K562 (cell line): ENCODE results near the gene EFNA2. TPM values are rescaled to one million over a fixed set of nuclear protein-coding genes. Genes with fewer than 3 reads are reported as not detected.

ENCODE experiments used
- ATAC-seq: fragments of 200-7000 bp; cut with Tn5 transposase; 3 replicates; pipeline ENCODE4 v1.9.1; 2020; ENCODE audit warnings: moderate library complexity
- BruUV-seq: library from RNA; stranded (reverse); fragments of 400-500 nt; replicated peaks from 2 replicates; lab custom pipeline; 2021; lab: Mats Ljungman, UMichigan
- CTCF ChIA-PET: fragments of 300-600 bp; formaldehyde crosslinking; extraction: SDS; loops from one replicate; lab custom pipeline; 2021; ENCODE audit warnings: low intra/inter-chr PET ratio; lab: Yijun Ruan, JAX
- POLR2A ChIA-PET: fragments of 300-600, 350-650 bp; sonication (Branson Sonifier 250); formaldehyde crosslinking; extraction: SDS; loops from one replicate; lab custom pipeline; 2021; ENCODE audit warnings: antibody characterized with exemption, inconsistent platforms; lab: Yijun Ruan, JAX
- DNase-seq, 4 experiments: peaks; one replicate each; pipeline versions ENCODE4 v3.0.0 to v3.0.0-alpha.2; 2011 to 2018; ENCODE audit warnings: low spot score in 3 of 4, mixed read lengths in 3 of 4; ENCODE audit errors: extremely low read depth in 1 of 4
- FAIRE-seq: peaks from 2 replicates; lab custom pipeline; 2011; peaks lifted over from hg19 to GRCh38; lab: Jason Lieb, UNC
- H2AFZ ChIP-seq: 2 replicates; pipeline ENCODE4 v1.6.0; 2011; ENCODE audit warnings: low read depth, low read length, control low read depth, inconsistent platforms
- H3K27ac ChIP-seq: fragments of 200-600 bp; 3 replicates; pipeline ENCODE4 v1.8.0; 2011; ENCODE audit warnings: low read depth, mild to moderate bottlenecking, control low read depth, inconsistent platforms, low read length, moderate library complexity, mixed read lengths; ENCODE audit errors: extremely low read depth
- H3K27me3 ChIP-seq, 2 experiments: fragments of 300-600 bp in 1 of 2; 2 replicates in 1 of 2; 3 replicates in 1 of 2; pipeline versions ENCODE4 v1.6.0 to v1.8.0; 2011; ENCODE audit warnings: inconsistent platforms in 2 of 2, low read length in 2 of 2, mild to moderate bottlenecking in 1 of 2, mixed read lengths in 1 of 2, moderate library complexity in 1 of 2; ENCODE audit not compliant: control insufficient read depth in 2 of 2, insufficient read depth in 2 of 2
- H3K36me3 ChIP-seq: fragments of 300-600 bp; 3 replicates; pipeline ENCODE4 v1.8.0; 2011; ENCODE audit warnings: mild to moderate bottlenecking, low read length, inconsistent platforms; ENCODE audit not compliant: control insufficient read depth, insufficient read depth
- H3K4me1 ChIP-seq, 2 experiments: fragments of 200-600 bp in 1 of 2; replicated peaks in 1 of 2; 2 replicates in 1 of 2; 3 replicates in 1 of 2; pipeline versions ENCODE4 v1.5.1 to v1.8.0; 2011; ENCODE audit warnings: inconsistent platforms in 2 of 2, low read length in 2 of 2, mild to moderate bottlenecking in 1 of 2, mixed read lengths in 1 of 2, moderate library complexity in 1 of 2; ENCODE audit not compliant: control insufficient read depth in 2 of 2, insufficient read depth in 2 of 2
- H3K4me2 ChIP-seq: 2 replicates; pipeline ENCODE4 v1.6.1; 2011; ENCODE audit warnings: low read length, control low read depth, inconsistent platforms, mixed read lengths; ENCODE audit not compliant: insufficient read depth
- H3K4me3 ChIP-seq: fragments of 200-600 bp; sonication (generic), shearing (Covaris generic); 2 replicates; pipeline ENCODE4 v1.5.1; 2016; ENCODE audit warnings: control low read depth, inconsistent platforms
- H3K79me2 ChIP-seq: fragments of 200-600 bp; 3 replicates; pipeline ENCODE4 v1.8.0; 2011; ENCODE audit warnings: low read length, inconsistent platforms; ENCODE audit not compliant: control insufficient read depth, insufficient read depth
- H3K9ac ChIP-seq, 2 experiments: 2 replicates each; pipeline versions ENCODE4 v1.6.0 to v1.6.1; 2011; ENCODE audit warnings: low read depth in 2 of 2, low read length in 2 of 2, control low read depth in 1 of 2, inconsistent platforms in 1 of 2, mild to moderate bottlenecking in 1 of 2, mixed read lengths in 1 of 2; ENCODE audit not compliant: insufficient read depth in 1 of 2
- H3K9me1 ChIP-seq: one replicate; pipeline ENCODE4 v1.6.0; 2011; ENCODE audit warnings: inconsistent platforms, mild to moderate bottlenecking, low read length, moderate library complexity; ENCODE audit not compliant: control insufficient read depth, insufficient read depth
- H3K9me3 ChIP-seq: replicated peaks from 2 replicates; pipeline ENCODE4 v1.5.1; 2011; ENCODE audit warnings: low read depth, low read length, inconsistent platforms; ENCODE audit not compliant: control insufficient read depth, insufficient read depth
- H4K20me1 ChIP-seq: replicated peaks from 2 replicates; pipeline ENCODE4 v1.6.1; 2011; ENCODE audit warnings: low read length, inconsistent platforms, mixed read lengths; ENCODE audit not compliant: control insufficient read depth, insufficient read depth
- CGGBP1 ChIP-seq: fragments of 250-450 bp; sonication (Bioruptor Pico); IDR thresholded peaks from 2 replicates; pipeline ENCODE4 v1.9.0; 2021; ENCODE audit warnings: mild to moderate bottlenecking
- HOMEZ ChIP-seq: fragments of 250-450 bp; sonication (Bioruptor Pico); IDR thresholded peaks from 2 replicates; pipeline ENCODE4 v1.4.0; 2020; ENCODE audit warnings: mild to moderate bottlenecking, moderate library complexity
- KAT8 ChIP-seq: fragments of 450-650 bp; IDR thresholded peaks from 2 replicates; pipeline ENCODE4 v1.6.1; 2016; ENCODE audit warnings: low read depth, mild to moderate bottlenecking
- KDM5B ChIP-seq: fragments of 200-600 bp; sonication (generic); IDR thresholded peaks from 2 replicates; pipeline ENCODE4 v1.6.1; 2012; ENCODE audit warnings: low read depth, mild to moderate bottlenecking, moderate library complexity, low read length, control low read depth, inconsistent platforms; ENCODE audit not compliant: insufficient replicate concordance
- LARP7 ChIP-seq: fragments of 450-650 bp; IDR thresholded peaks from 2 replicates; pipeline ENCODE4 v1.6.1; 2016
- POLR3G ChIP-seq: IDR thresholded peaks from 2 replicates; pipeline ENCODE4 v1.6.1; 2011; ENCODE audit not compliant: insufficient read length, insufficient replicate concordance; ENCODE audit errors: extremely low read depth
- PTBP1 ChIP-seq: fragments of 200-400 bp; formaldehyde crosslinking; IDR thresholded peaks from 2 replicates; pipeline ENCODE4 v1.6.1; 2017; ENCODE audit warnings: low read depth, low read length
- TCFL5 ChIP-seq: fragments of 250-450 bp; sonication (Bioruptor Pico); conservative IDR thresholded peaks from 2 replicates; pipeline ENCODE4 v1.6.1; 2021; ENCODE audit warnings: mild to moderate bottlenecking, moderate library complexity, matching md5 sums
- THRA ChIP-seq: fragments of 450-650 bp; IDR thresholded peaks from 2 replicates; pipeline ENCODE4 v1.6.1; 2017; ENCODE audit warnings: mild to moderate bottlenecking, moderate library complexity
- WGBS: fragments of 100-300 bp; shearing (Covaris generic); methylation state at CpG from one replicate; pipeline ENCODE4 v1.1.6; 2016; ENCODE audit warnings: low coverage, mixed read lengths; ENCODE audit not compliant: insufficient coverage; ENCODE audit errors: missing lambda C conversion rate; 5-methylcytosine and 5-hydroxymethylcytosine counted together
- in situ Hi-C: fragments of 300-500 bp; cut with MboI; formaldehyde crosslinking; loops from 4 replicates; pipeline ENCODE4 v1.15.0; 2018; ENCODE audit warnings: inconsistent platforms, mixed read lengths
- intact Hi-C: fragments of 100-400 bp; cut with micrococcal nuclease; formaldehyde crosslinking; loops from 2 replicates; pipeline ENCODE4 v1.14.2; 2022
- polyA plus RNA-seq, 8 experiments: library from polyadenylated mRNA; depleted of rRNA in 4 of 8; stranded (reverse) in 5 of 8; unstranded in 3 of 8; fragments of >200 nt; fragmentation: Nextera tagmentation in 2 of 8; fragmentation: Illumina TruSeq in 1 of 8; extraction: Ambion mirVana in 2 of 8; extraction: Trizol in 1 of 8; gene quantifications; 2 replicates each; pipeline versions ENCODE4 v1.2.1 to v1.2.3, GENCODE V29; 2011 to 2014; ENCODE audit warnings: inconsistent platforms in 1 of 8, missing spikeins in 1 of 8
- total RNA-seq, 7 experiments: library from RNA; depleted of rRNA in 6 of 7; stranded (reverse); fragments of >200 nt in 6 of 7; fragmentation: Illumina TruSeq in 2 of 7; extraction: Trizol in 2 of 7; gene quantifications; 2 replicates each; pipeline versions ENCODE4 v1.2.1 to v1.2.3, GENCODE V29; 2011 to 2021; ENCODE audit warnings: low replicate concordance in 1 of 7

EFNA2 gene
- total and polyA plus RNA-seq, 9 of the 15 experiments (the other 6 are each of a cell fraction or from before 2014, with no cell fraction given), result 0.11 to 0.44 (median 0.15) TPM; not detected in 6

GRCh38 chr19:1284979-1285736, 515 bp upstream of the EFNA2 start:
- ChIA-PET CTCF (interaction anchor here (0.6 kb wide), 1 partner anchor 482 kb away, joined by 3 read pairs; no protein-coding TSS in a partner anchor), POLR2A (interaction anchor here (0.7 to 1.5 kb wide), 4 partner anchors 10 to 133 kb away, joined by 4 to 7 read pairs (median 6); partner anchors contain the start of genes CIRBP and FAM174C)
- ATAC-seq (no peak), FAIRE-seq (no peak), DNase-seq (no peak)
- H3K36me3 ChIP-seq, result peaks cover 8% of the 10 kb centered on the region; the same call in 1 of the 3 replicates
- no peaks in the 10 kb centered on the region for H3K9me3 ChIP-seq
- H3K79me2 ChIP-seq, result no peaks in the 10 kb centered on the region
- peaks cover 12% of the 10 kb centered on the region for H4K20me1 ChIP-seq
- WGBS, result 12% methylated on average over 27 of the region's 51 CpGs
- H3K4me2 ChIP-seq, result no peak overlapping the region
- no peak overlapping the region for H3K27ac ChIP-seq
- no peak overlapping the region for H3K4me3 ChIP-seq
- H3K9ac ChIP-seq, result peak overlapping the region in 1 of 2 experiments; percentile 9; a peak in 1 of 4 replicates
- in situ Hi-C loops (no loop called here), intact Hi-C loops (no loop called here)
- BruUV-seq, result no TSS peak
- H3K4me1 ChIP-seq, result peaks cover 0 to 84% of the 10 kb centered on the region in 2 experiments; a peak in 2 of 5 replicates
- H3K9me1 ChIP-seq, result no peaks in the 10 kb centered on the region
- peaks cover 22 to 48% of the 10 kb centered on the region in 2 experiments; a peak in 4 of 5 replicates for H3K27me3 ChIP-seq
- H2AFZ ChIP-seq, result no peak overlapping the region
- TF ChIP-seq POLR3G, result no peak
- no peak for TF ChIP-seq LARP7
- TF ChIP-seq HOMEZ, result no peak
- TF ChIP-seq PTBP1, result no peak
- no peak for TF ChIP-seq KAT8
- no peak for TF ChIP-seq TCFL5
- TF ChIP-seq THRA, result no peak
- no peak for TF ChIP-seq CGGBP1 (CRISPR knock-in tag)
- TF ChIP-seq KDM5B, result peak; percentile 27
